Measurements from ENCODE around the gene HDAC9. TPM values are rescaled to one million over a fixed set of nuclear protein-coding genes. Genes with fewer than 3 reads are reported as not detected.

HDAC9 gene
- total RNA-seq, 1 donor = 20.9 TPM

GRCh38 chr7:18824157-18824556, 328.6 kb downstream of the HDAC9 start:
- H3K27me3 ChIP-seq (ENCODE audit: insufficient read depth, low read length) = no peaks in the 10 kb centered on the region
- no peak overlapping the region for H3K4me3 ChIP-seq (ENCODE audit: low read length)
- H3K9me3 ChIP-seq (ENCODE audit: low read depth, low read length) = no peaks in the 10 kb centered on the region
- no peaks in the 10 kb centered on the region for H3K4me1 ChIP-seq (ENCODE audit: insufficient read depth, low read length)

- no peaks in the 10 kb centered on the region for H3K9me3 ChIP-seq (ENCODE audit: low read depth, low read length)
- H3K27me3 ChIP-seq (ENCODE audit: insufficient read depth, low read length) = no peaks in the 10 kb centered on the region
- no peak overlapping the region for H3K4me3 ChIP-seq (ENCODE audit: low read length)
- no peaks in the 10 kb centered on the region for H3K4me1 ChIP-seq (ENCODE audit: insufficient read depth, low read length)
Measured at GRCh38 chr7:18828260-18828993, 332.9 kb downstream of the HDAC9 start.

GRCh38 chr7:18828994-18829857, 333.7 kb downstream of the HDAC9 start:
- H3K9me3 ChIP-seq (ENCODE audit: low read depth, low read length) = no peaks in the 10 kb centered on the region
- H3K4me3 ChIP-seq (ENCODE audit: low read length) = no peak overlapping the region
- H3K4me1 ChIP-seq (ENCODE audit: insufficient read depth, low read length) = no peaks in the 10 kb centered on the region
- H3K27me3 ChIP-seq (ENCODE audit: insufficient read depth, low read length) = no peaks in the 10 kb centered on the region

- no peaks in the 10 kb centered on the region for H3K4me1 ChIP-seq (ENCODE audit: insufficient read depth, low read length)
- H3K4me3 ChIP-seq (ENCODE audit: low read length) = no peak overlapping the region
- no peaks in the 10 kb centered on the region for H3K9me3 ChIP-seq (ENCODE audit: low read depth, low read length)
Measured at GRCh38 chr7:18829858-18830285, 334.3 kb downstream of the HDAC9 start.

GRCh38 chr7:18831419-18831818, 335.9 kb downstream of the HDAC9 start:
- Histone ChIP-seq H3K4me3 (ENCODE audit: low read length) (no peak overlapping the region), H3K27me3 (ENCODE audit: insufficient read depth, low read length) (no peaks in the 10 kb centered on the region), H3K4me1 (ENCODE audit: insufficient read depth, low read length) (no peaks in the 10 kb centered on the region), H3K9me3 (ENCODE audit: low read depth, low read length) (no peaks in the 10 kb centered on the region)

More at GRCh38 chr7:18829858-18830285, 334.3 kb downstream of the HDAC9 start:
- H3K27me3 ChIP-seq (ENCODE audit: insufficient read depth, low read length) = no peaks in the 10 kb centered on the region

GRCh38 chr7:18831943-18832342, 336.4 kb downstream of the HDAC9 start:
- H3K4me1 ChIP-seq (ENCODE audit: insufficient read depth, low read length) = no peaks in the 10 kb centered on the region
- H3K27me3 ChIP-seq (ENCODE audit: insufficient read depth, low read length) = no peaks in the 10 kb centered on the region
- no peaks in the 10 kb centered on the region for H3K9me3 ChIP-seq (ENCODE audit: low read depth, low read length)
- H3K4me3 ChIP-seq (ENCODE audit: low read length) = no peak overlapping the region

- Histone ChIP-seq H3K4me1 (ENCODE audit: insufficient read depth, low read length) (no peaks in the 10 kb centered on the region), H3K4me3 (ENCODE audit: low read length) (no peak overlapping the region), H3K27me3 (ENCODE audit: insufficient read depth, low read length) (no peaks in the 10 kb centered on the region), H3K9me3 (ENCODE audit: low read depth, low read length) (no peaks in the 10 kb centered on the region)
Measured at GRCh38 chr7:18834577-18834976, 339.0 kb downstream of the HDAC9 start.

GRCh38 chr7:18835001-18835690, 339.6 kb downstream of the HDAC9 start:
- no peak overlapping the region for H3K4me3 ChIP-seq (ENCODE audit: low read length)
- no peaks in the 10 kb centered on the region for H3K4me1 ChIP-seq (ENCODE audit: insufficient read depth, low read length)
- H3K27me3 ChIP-seq (ENCODE audit: insufficient read depth, low read length) = no peaks in the 10 kb centered on the region
- H3K9me3 ChIP-seq (ENCODE audit: low read depth, low read length) = no peaks in the 10 kb centered on the region

- Histone ChIP-seq H3K4me1 (ENCODE audit: insufficient read depth, low read length) (no peaks in the 10 kb centered on the region), H3K27me3 (ENCODE audit: insufficient read depth, low read length) (no peaks in the 10 kb centered on the region), H3K9me3 (ENCODE audit: low read depth, low read length) (no peaks in the 10 kb centered on the region), H3K4me3 (ENCODE audit: low read length) (no peak overlapping the region)
Measured at GRCh38 chr7:18843979-18844378, 348.4 kb downstream of the HDAC9 start.

GRCh38 chr7:18844735-18845134, 349.2 kb downstream of the HDAC9 start:
- Histone ChIP-seq H3K4me1 (ENCODE audit: insufficient read depth, low read length) (no peaks in the 10 kb centered on the region), H3K4me3 (ENCODE audit: low read length) (no peak overlapping the region), H3K9me3 (ENCODE audit: low read depth, low read length) (no peaks in the 10 kb centered on the region), H3K27me3 (ENCODE audit: insufficient read depth, low read length) (no peaks in the 10 kb centered on the region)

- H3K9me3 ChIP-seq (ENCODE audit: low read depth, low read length) = no peaks in the 10 kb centered on the region
- H3K4me1 ChIP-seq (ENCODE audit: insufficient read depth, low read length) = no peaks in the 10 kb centered on the region
- H3K27me3 ChIP-seq (ENCODE audit: insufficient read depth, low read length) = no peaks in the 10 kb centered on the region
- H3K4me3 ChIP-seq (ENCODE audit: low read length) = no peak overlapping the region
Measured at GRCh38 chr7:18845700-18846099, 350.2 kb downstream of the HDAC9 start.

- H3K4me1 ChIP-seq (ENCODE audit: insufficient read depth, low read length) = no peaks in the 10 kb centered on the region
- no peaks in the 10 kb centered on the region for H3K27me3 ChIP-seq (ENCODE audit: insufficient read depth, low read length)
- H3K9me3 ChIP-seq (ENCODE audit: low read depth, low read length) = no peaks in the 10 kb centered on the region
- no peak overlapping the region for H3K4me3 ChIP-seq (ENCODE audit: low read length)
Measured at GRCh38 chr7:18846765-18847215, 351.2 kb downstream of the HDAC9 start.

GRCh38 chr7:18849130-18849529, 353.6 kb downstream of the HDAC9 start:
- no peaks in the 10 kb centered on the region for H3K27me3 ChIP-seq (ENCODE audit: insufficient read depth, low read length)

GRCh38 chr7:18855796-18856195, 360.2 kb downstream of the HDAC9 start:
- Histone ChIP-seq H3K27me3 (ENCODE audit: insufficient read depth, low read length) (no peaks in the 10 kb centered on the region), H3K4me3 (ENCODE audit: low read length) (no peak overlapping the region), H3K9me3 (ENCODE audit: low read depth, low read length) (peaks cover 7% of the 10 kb centered on the region), H3K4me1 (ENCODE audit: insufficient read depth, low read length) (no peaks in the 10 kb centered on the region)

More at GRCh38 chr7:18849130-18849529, 353.6 kb downstream of the HDAC9 start:
- H3K4me3 ChIP-seq (ENCODE audit: low read length) = no peak overlapping the region
- no peaks in the 10 kb centered on the region for H3K9me3 ChIP-seq (ENCODE audit: low read depth, low read length)
- H3K4me1 ChIP-seq (ENCODE audit: insufficient read depth, low read length) = no peaks in the 10 kb centered on the region

GRCh38 chr7:18858232-18858631, 362.7 kb downstream of the HDAC9 start:
- no peaks in the 10 kb centered on the region for H3K27me3 ChIP-seq (ENCODE audit: insufficient read depth, low read length)
- H3K9me3 ChIP-seq (ENCODE audit: low read depth, low read length) = peaks cover 7% of the 10 kb centered on the region
- no peaks in the 10 kb centered on the region for H3K4me1 ChIP-seq (ENCODE audit: insufficient read depth, low read length)
- H3K4me3 ChIP-seq (ENCODE audit: low read length) = no peak overlapping the region

Measured in mononuclear cell (primary cell).